K562 (cell line): ENCODE results near the gene GPR3. TPM values are rescaled to one million over a fixed set of nuclear protein-coding genes. Genes with fewer than 3 reads are reported as not detected.

Source experiments
- BRD4 ChIP-seq: fragments of 200-600 bp; sonication (generic); IDR thresholded peaks from 2 replicates; pipeline ENCODE4 v1.6.1; 2017; ENCODE audit warnings: inconsistent platforms
- CXXC5 ChIP-seq: fragments of 250-450 bp; sonication (Bioruptor Pico); IDR thresholded peaks from 2 replicates; pipeline ENCODE4 v1.8.0; 2022; ENCODE audit warnings: inconsistent platforms, mild to moderate bottlenecking, moderate library complexity
- ESRRA ChIP-seq: fragments of 450-650 bp; IDR thresholded peaks from 2 replicates; pipeline ENCODE4 v1.6.1; 2014; ENCODE audit warnings: low read depth, mild to moderate bottlenecking, moderate library complexity, borderline replicate concordance
- FIP1L1 ChIP-seq: fragments of 200-400 bp; formaldehyde crosslinking; IDR thresholded peaks from 2 replicates; pipeline ENCODE4 v1.6.1; 2018; ENCODE audit warnings: mild to moderate bottlenecking, low read depth, low read length; ENCODE audit not compliant: poor library complexity, severe bottlenecking
- FOXJ3 ChIP-seq: sonication (generic); formaldehyde crosslinking; IDR thresholded peaks from 2 replicates; pipeline ENCODE4 v1.4.0; 2020; ENCODE audit warnings: mild to moderate bottlenecking, missing genetic modification reagents
- GTF2E2 ChIP-seq: fragments of 200-800 bp; sonication (Bioruptor generic); IDR thresholded peaks from 2 replicates; pipeline ENCODE4 v1.6.1; 2016; ENCODE audit warnings: missing genetic modification characterization, missing compliant biosample characterization
- HDGF ChIP-seq: fragments of 450-650 bp; IDR thresholded peaks from 2 replicates; pipeline ENCODE4 v1.6.1; 2016
- MAX ChIP-seq: sonication (generic); formaldehyde crosslinking; IDR thresholded peaks from 2 replicates; pipeline ENCODE4 v1.9.0; 2022; ENCODE audit warnings: mild to moderate bottlenecking, missing genetic modification reagents
- POLR2G ChIP-seq: fragments of 200-400 bp; formaldehyde crosslinking; IDR thresholded peaks from 2 replicates; pipeline ENCODE4 v1.6.1; 2017; ENCODE audit warnings: low read depth, mild to moderate bottlenecking, antibody characterized with exemption, low read length, moderate library complexity
- PURB ChIP-seq: sonication (generic); formaldehyde crosslinking; IDR thresholded peaks from 2 replicates; pipeline ENCODE4 v1.9.0; 2021; ENCODE audit warnings: low read depth, mild to moderate bottlenecking, missing genetic modification reagents
- RB1 ChIP-seq: fragments of 450-650 bp; IDR thresholded peaks from 2 replicates; pipeline ENCODE4 v1.6.1; 2017; ENCODE audit warnings: low read depth, mild to moderate bottlenecking
- SMARCA4 ChIP-seq: fragments of 450-650 bp; IDR thresholded peaks from 2 replicates; pipeline ENCODE4 v1.6.1; 2016
- SRSF7 ChIP-seq: fragments of 200-400 bp; formaldehyde crosslinking; optimal IDR thresholded peaks from 2 replicates; pipeline ENCODE3; 2017; ENCODE audit warnings: mild to moderate bottlenecking, low read depth, low read length
- TBP ChIP-seq: optimal IDR thresholded peaks from 2 replicates; pipeline ENCODE3; 2011; ENCODE audit warnings: low read depth, low read length, improper control_type of control experiment
- YY1 ChIP-seq, 3 experiments: IDR thresholded peaks; 2 replicates each; pipeline ENCODE4 v1.6.1; 2011; ENCODE audit warnings: low read length in 2 of 3, mild to moderate bottlenecking in 2 of 3, moderate library complexity in 2 of 3, borderline replicate concordance in 1 of 3, control low read depth in 1 of 3, low read depth in 1 of 3; ENCODE audit not compliant: insufficient read depth in 3 of 3, insufficient replicate concordance in 2 of 3, control insufficient read depth in 1 of 3, insufficient read length in 1 of 3; ENCODE audit errors: extremely low read depth in 1 of 3
- ZBTB2 ChIP-seq: fragments of 450-650 bp; IDR thresholded peaks from 2 replicates; pipeline ENCODE4 v1.6.1; 2016; ENCODE audit warnings: antibody characterized with exemption
- ZKSCAN8 ChIP-seq: fragments of 200-800 bp; sonication (Bioruptor generic); IDR thresholded peaks from 2 replicates; pipeline ENCODE4 v1.6.1; 2016; ENCODE audit warnings: missing genetic modification characterization, missing compliant biosample characterization
- ZNF174 ChIP-seq: fragments of 250-450 bp; sonication (Bioruptor Pico); IDR thresholded peaks from 2 replicates; pipeline ENCODE4 v1.4.0; 2020; ENCODE audit warnings: mild to moderate bottlenecking
- ZNF263 ChIP-seq: sonication (generic); formaldehyde crosslinking; IDR thresholded peaks from 2 replicates; pipeline ENCODE4 v1.8.0; 2022; ENCODE audit warnings: mild to moderate bottlenecking, missing genetic modification reagents, borderline replicate concordance
- ZNF695 ChIP-seq: fragments of 450-650 bp; formaldehyde crosslinking; IDR thresholded peaks from 2 replicates; pipeline ENCODE4 v1.4.0; 2020; ENCODE audit warnings: mild to moderate bottlenecking, moderate library complexity
- polyA plus RNA-seq, 8 experiments: library from polyadenylated mRNA; depleted of rRNA in 4 of 8; stranded (reverse) in 5 of 8; unstranded in 3 of 8; fragments of >200 nt; fragmentation: Nextera tagmentation in 2 of 8; fragmentation: Illumina TruSeq in 1 of 8; extraction: Ambion mirVana in 2 of 8; extraction: Trizol in 1 of 8; gene quantifications; 2 replicates each; pipeline versions ENCODE4 v1.2.1 to v1.2.3, GENCODE V29; 2011 to 2014; ENCODE audit warnings: inconsistent platforms in 1 of 8, missing spikeins in 1 of 8
- total RNA-seq, 7 experiments: library from RNA; depleted of rRNA in 6 of 7; stranded (reverse); fragments of >200 nt in 6 of 7; fragmentation: Illumina TruSeq in 2 of 7; extraction: Trizol in 2 of 7; gene quantifications; 2 replicates each; pipeline versions ENCODE4 v1.2.1 to v1.2.3, GENCODE V29; 2011 to 2021; ENCODE audit warnings: low replicate concordance in 1 of 7
- TF ChIP-seq, protein P1 (sequence below): sonication (generic); formaldehyde crosslinking; IDR thresholded peaks from 2 replicates; pipeline ENCODE4 v1.8.1; 2023; ENCODE audit warnings: mild to moderate bottlenecking, missing genetic modification reagents
- TF ChIP-seq, protein P2 (sequence below): fragments of 450-650 bp; conservative IDR thresholded peaks from 2 replicates; pipeline ENCODE4 v1.6.1; 2016; ENCODE audit warnings: missing genetic modification characterization, low read depth, mild to moderate bottlenecking, control low read depth, missing compliant biosample characterization

GPR3 gene
- total and polyA plus RNA-seq, 9 of the 15 experiments (the other 6 are each of a cell fraction or from before 2014, with no cell fraction given) = 0.24 to 11.5 (median 3.7) TPM

- peak; percentile 51; the same call in 1 of the 2 replicates for TF ChIP-seq ESRRA
- peak; percentile 21; the same call in 1 of the 2 replicates for TF ChIP-seq CXXC5
- TF ChIP-seq FOXJ3 = no peak
- peak; percentile 41 for TF ChIP-seq FIP1L1
- TF ChIP-seq SRSF7 = no peak
- TF ChIP-seq RB1 = peak; percentile 59; the same call in 1 of the 2 replicates
- TF ChIP-seq BRD4 = no peak
- TF ChIP-seq SMARCA4 = no peak
- no peak for TF ChIP-seq HDGF
- TF ChIP-seq ZNF695 = no peak
- no peak for TF ChIP-seq GTF2E2 (tag)
- peak; percentile 69; the same call in 1 of the 2 replicates for TF ChIP-seq MAX
- peak; percentile 96 for TF ChIP-seq ZNF263 (CRISPR knock-in tag)
- peak; percentile 57; the same call in 1 of the 2 replicates for TF ChIP-seq POLR2G
- TF ChIP-seq ZKSCAN8 (CRISPR knock-in tag) = no peak
- TF ChIP-seq, protein P1, sequence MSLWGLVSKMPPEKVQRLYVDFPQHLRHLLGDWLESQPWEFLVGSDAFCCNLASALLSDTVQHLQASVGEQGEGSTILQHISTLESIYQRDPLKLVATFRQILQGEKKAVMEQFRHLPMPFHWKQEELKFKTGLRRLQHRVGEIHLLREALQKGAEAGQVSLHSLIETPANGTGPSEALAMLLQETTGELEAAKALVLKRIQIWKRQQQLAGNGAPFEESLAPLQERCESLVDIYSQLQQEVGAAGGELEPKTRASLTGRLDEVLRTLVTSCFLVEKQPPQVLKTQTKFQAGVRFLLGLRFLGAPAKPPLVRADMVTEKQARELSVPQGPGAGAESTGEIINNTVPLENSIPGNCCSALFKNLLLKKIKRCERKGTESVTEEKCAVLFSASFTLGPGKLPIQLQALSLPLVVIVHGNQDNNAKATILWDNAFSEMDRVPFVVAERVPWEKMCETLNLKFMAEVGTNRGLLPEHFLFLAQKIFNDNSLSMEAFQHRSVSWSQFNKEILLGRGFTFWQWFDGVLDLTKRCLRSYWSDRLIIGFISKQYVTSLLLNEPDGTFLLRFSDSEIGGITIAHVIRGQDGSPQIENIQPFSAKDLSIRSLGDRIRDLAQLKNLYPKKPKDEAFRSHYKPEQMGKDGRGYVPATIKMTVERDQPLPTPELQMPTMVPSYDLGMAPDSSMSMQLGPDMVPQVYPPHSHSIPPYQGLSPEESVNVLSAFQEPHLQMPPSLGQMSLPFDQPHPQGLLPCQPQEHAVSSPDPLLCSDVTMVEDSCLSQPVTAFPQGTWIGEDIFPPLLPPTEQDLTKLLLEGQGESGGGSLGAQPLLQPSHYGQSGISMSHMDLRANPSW (CRISPR knock-in tag) = no peak
- TF ChIP-seq ZBTB2 = no peak
- peak in 1 of 3 experiments; percentile 23 for TF ChIP-seq YY1 (IDR thresholded peaks at IDR 0.05; ENCODE audit: borderline replicate concordance in 1 of 3, control insufficient read depth in 1 of 3, extremely low read depth in 1 of 3, insufficient read depth in 3 of 3, insufficient read length in 1 of 3, insufficient replicate concordance in 2 of 3, low read depth in 1 of 3, low read length in 2 of 3)
- peak; percentile 28 for TF ChIP-seq TBP
- no peak for TF ChIP-seq ZNF174 (CRISPR knock-in tag)
- TF ChIP-seq, protein P2, sequence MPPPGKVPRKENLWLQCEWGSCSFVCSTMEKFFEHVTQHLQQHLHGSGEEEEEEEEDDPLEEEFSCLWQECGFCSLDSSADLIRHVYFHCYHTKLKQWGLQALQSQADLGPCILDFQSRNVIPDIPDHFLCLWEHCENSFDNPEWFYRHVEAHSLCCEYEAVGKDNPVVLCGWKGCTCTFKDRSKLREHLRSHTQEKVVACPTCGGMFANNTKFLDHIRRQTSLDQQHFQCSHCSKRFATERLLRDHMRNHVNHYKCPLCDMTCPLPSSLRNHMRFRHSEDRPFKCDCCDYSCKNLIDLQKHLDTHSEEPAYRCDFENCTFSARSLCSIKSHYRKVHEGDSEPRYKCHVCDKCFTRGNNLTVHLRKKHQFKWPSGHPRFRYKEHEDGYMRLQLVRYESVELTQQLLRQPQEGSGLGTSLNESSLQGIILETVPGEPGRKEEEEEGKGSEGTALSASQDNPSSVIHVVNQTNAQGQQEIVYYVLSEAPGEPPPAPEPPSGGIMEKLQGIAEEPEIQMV = no peak
- no peak for TF ChIP-seq PURB (CRISPR knock-in tag)
Observed at GRCh38 chr1:27348861-27349783, 43.3 kb upstream of the GPR3 start (continued).
